ENCODE measurements around the gene PRELID2. TPM values are rescaled to one million over a fixed set of nuclear protein-coding genes. Genes with fewer than 3 reads are reported as not detected.

PRELID2 gene
- total RNA-seq, 3 donors from 2014 or later, result 15.5 to 24.6 (median 23.1) TPM

DNA sequence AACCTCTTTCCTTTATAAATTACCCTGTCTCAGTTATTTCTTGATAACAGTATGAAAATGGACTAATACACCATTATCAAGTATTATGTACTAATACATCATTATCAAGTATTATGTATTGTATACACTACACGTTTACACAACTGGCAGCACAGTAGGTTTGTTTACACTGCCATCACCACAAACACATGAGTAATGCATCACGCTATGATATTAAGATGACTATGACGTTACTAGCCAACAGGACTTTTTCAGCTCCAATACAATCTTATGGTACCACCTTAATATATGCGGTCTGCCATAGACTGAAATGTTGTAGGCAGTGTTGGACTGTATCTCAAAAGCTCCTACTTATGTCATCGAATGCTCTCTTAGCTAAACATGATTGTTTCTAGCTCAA lies 28.2 kb downstream of the PRELID2 start:
- TF ChIP-seq POLR2A (IDR thresholded peaks at IDR 0.05), result no peak
- TF ChIP-seq POLR2AphosphoS5 (IDR thresholded peaks at IDR 0.05), result no peak
- TF ChIP-seq, protein P1, sequence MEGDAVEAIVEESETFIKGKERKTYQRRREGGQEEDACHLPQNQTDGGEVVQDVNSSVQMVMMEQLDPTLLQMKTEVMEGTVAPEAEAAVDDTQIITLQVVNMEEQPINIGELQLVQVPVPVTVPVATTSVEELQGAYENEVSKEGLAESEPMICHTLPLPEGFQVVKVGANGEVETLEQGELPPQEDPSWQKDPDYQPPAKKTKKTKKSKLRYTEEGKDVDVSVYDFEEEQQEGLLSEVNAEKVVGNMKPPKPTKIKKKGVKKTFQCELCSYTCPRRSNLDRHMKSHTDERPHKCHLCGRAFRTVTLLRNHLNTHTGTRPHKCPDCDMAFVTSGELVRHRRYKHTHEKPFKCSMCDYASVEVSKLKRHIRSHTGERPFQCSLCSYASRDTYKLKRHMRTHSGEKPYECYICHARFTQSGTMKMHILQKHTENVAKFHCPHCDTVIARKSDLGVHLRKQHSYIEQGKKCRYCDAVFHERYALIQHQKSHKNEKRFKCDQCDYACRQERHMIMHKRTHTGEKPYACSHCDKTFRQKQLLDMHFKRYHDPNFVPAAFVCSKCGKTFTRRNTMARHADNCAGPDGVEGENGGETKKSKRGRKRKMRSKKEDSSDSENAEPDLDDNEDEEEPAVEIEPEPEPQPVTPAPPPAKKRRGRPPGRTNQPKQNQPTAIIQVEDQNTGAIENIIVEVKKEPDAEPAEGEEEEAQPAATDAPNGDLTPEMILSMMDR (IDR thresholded peaks at IDR 0.05), result no peak
- H3K27ac ChIP-seq, result no peak overlapping the region

GRCh38 chr5:145805819-145806218 lies 29.3 kb downstream of the PRELID2 start:
- no peak overlapping the region for H3K4me3 ChIP-seq
- DNase-seq (ENCODE audit: low spot score in 2 of 2), result no peak
- TF ChIP-seq, protein P1 (IDR thresholded peaks at IDR 0.05), result no peak
- no peak for TF ChIP-seq POLR2A (IDR thresholded peaks at IDR 0.05)
- TF ChIP-seq POLR2AphosphoS5 (IDR thresholded peaks at IDR 0.05), result no peak
- H3K27me3 ChIP-seq, result no peaks in the 10 kb centered on the region
- intact Hi-C loops (cut with DNase I; ENCODE audit: low total_unique reads), result no loop called here
- no peaks in the 10 kb centered on the region for H3K36me3 ChIP-seq
- no peaks in the 10 kb centered on the region for H3K9me3 ChIP-seq
- H3K27ac ChIP-seq, result no peak overlapping the region
- no peaks in the 10 kb centered on the region for H3K4me1 ChIP-seq

More for the DNA sequence above, 28.2 kb downstream of the PRELID2 start:
- no peaks in the 10 kb centered on the region for H3K27me3 ChIP-seq
- H3K4me3 ChIP-seq, result no peak overlapping the region
- no peaks in the 10 kb centered on the region for H3K4me1 ChIP-seq
- no peaks in the 10 kb centered on the region for H3K36me3 ChIP-seq
- no peaks in the 10 kb centered on the region for H3K9me3 ChIP-seq
- intact Hi-C loops (cut with DNase I; ENCODE audit: low total_unique reads), result no loop called here
- DNase-seq (ENCODE audit: low spot score in 2 of 2), result no peak

- no peaks in the 10 kb centered on the region for H3K27me3 ChIP-seq
- no peak for DNase-seq (ENCODE audit: low spot score in 2 of 2)
- intact Hi-C loops (cut with DNase I; ENCODE audit: low total_unique reads), result no loop called here
- no peaks in the 10 kb centered on the region for H3K9me3 ChIP-seq
- H3K36me3 ChIP-seq, result no peaks in the 10 kb centered on the region
- TF ChIP-seq, protein P1 (IDR thresholded peaks at IDR 0.05), result no peak
- no peak for TF ChIP-seq POLR2AphosphoS5 (IDR thresholded peaks at IDR 0.05)
- no peak for TF ChIP-seq POLR2A (IDR thresholded peaks at IDR 0.05)
- H3K4me1 ChIP-seq, result no peaks in the 10 kb centered on the region
- H3K27ac ChIP-seq, result no peak overlapping the region
- no peak overlapping the region for H3K4me3 ChIP-seq
Observed at GRCh38 chr5:145804701-145805100, 30.4 kb downstream of the PRELID2 start.

- no peak overlapping the region for H3K27ac ChIP-seq
- TF ChIP-seq POLR2AphosphoS5 (IDR thresholded peaks at IDR 0.05), result no peak
- TF ChIP-seq POLR2A (IDR thresholded peaks at IDR 0.05), result no peak
- TF ChIP-seq, protein P1 (IDR thresholded peaks at IDR 0.05), result no peak
- intact Hi-C loops (cut with DNase I; ENCODE audit: low total_unique reads), result no loop called here
- no peaks in the 10 kb centered on the region for H3K9me3 ChIP-seq
- no peak for DNase-seq (ENCODE audit: low spot score in 2 of 2)
- no peaks in the 10 kb centered on the region for H3K4me1 ChIP-seq
- no peaks in the 10 kb centered on the region for H3K36me3 ChIP-seq
- no peak overlapping the region for H3K4me3 ChIP-seq
- H3K27me3 ChIP-seq, result no peaks in the 10 kb centered on the region
Observed at GRCh38 chr5:145803112-145804004, 31.8 kb downstream of the PRELID2 start.

DNA sequence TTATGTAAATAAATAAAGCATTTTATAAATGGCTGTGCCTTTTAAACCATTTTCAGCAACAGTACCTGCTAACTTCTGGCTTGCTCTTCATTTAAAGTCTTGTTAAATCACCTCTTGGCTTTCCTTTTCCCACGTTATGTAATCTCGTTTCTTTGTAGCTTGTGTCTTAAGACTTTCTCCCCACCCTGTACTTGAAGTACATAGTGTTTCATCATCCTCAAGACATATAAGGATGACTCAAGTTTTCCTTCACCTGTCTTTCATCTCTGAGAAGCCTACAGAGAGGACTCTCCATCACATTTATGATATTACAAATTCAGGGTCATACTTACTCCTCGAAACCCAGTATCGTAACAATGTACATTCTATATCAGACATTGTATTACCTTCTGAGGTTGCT lies 33.9 kb downstream of the PRELID2 start:
- Histone ChIP-seq H3K27me3 (no peaks in the 10 kb centered on the region), H3K4me3 (no peak overlapping the region), H3K9me3 (no peaks in the 10 kb centered on the region), H3K4me1 (no peaks in the 10 kb centered on the region), H3K36me3 (no peaks in the 10 kb centered on the region), H3K27ac (no peak overlapping the region)
- TF ChIP-seq POLR2AphosphoS5 (IDR thresholded peaks at IDR 0.05), result no peak
- DNase-seq (ENCODE audit: low spot score in 2 of 2), result no peak
- intact Hi-C loops (cut with DNase I; ENCODE audit: low total_unique reads), result no loop called here

Data from breast epithelium (tissue), 4 donors.